ENCODE measurements around the gene MFSD12. TPM values are rescaled to one million over a fixed set of nuclear protein-coding genes. Genes with fewer than 3 reads are reported as not detected.

MFSD12 gene
- total RNA-seq, 1 experiment from 2014 or later: 131 TPM

DNA sequence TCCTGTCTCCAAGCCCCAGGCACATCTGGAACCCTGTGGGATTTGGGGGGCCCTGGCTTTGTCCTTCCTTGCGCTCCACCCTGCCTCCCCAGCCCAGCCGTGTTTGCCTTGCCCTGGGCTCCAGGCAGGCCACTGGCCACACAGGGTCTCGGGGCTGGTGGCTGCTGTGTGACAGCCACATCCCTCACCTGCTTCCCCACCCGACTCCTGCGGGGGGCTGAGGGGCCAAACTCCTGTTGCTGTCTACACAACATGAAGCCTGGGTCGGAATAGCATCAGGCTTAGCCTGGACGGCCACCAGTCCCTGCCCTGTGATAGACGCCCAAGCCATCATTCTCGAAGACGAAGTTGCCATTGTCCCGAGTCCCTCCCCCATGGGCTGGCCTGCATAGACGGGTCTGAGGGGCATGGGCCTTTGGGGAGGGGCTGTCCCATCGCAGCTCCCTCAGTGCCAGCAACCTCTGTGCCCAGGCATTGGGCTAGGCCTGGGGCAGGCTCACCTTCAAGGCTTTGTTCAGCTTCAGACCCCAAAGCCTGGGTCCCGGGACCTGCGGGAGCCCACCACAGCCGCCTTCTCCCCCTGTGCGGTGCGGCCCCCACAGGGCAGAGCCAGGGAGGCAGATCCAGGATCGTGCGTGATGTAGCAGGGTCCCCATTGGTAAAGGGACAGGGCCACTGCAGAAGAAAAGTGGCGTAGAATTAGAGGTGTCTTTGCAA, 33.9 kb downstream of the MFSD12 start:
- DNase-seq (ENCODE audit: low read depth, low spot score): no peak
- CTCF ChIA-PET: no interaction called here

More for the DNA sequence above, 33.9 kb downstream of the MFSD12 start:
- no TSS peak for BruUV-seq (replicated peaks)
- H3K27me3 ChIP-seq (ENCODE audit: insufficient read depth, low read length): no peaks in the 10 kb centered on the region
- ATAC-seq: no peak
- ChIA-PET POLR2A (no interaction called here), RAD21 (ENCODE audit: low non-redundant PET in 1 of 2, low total read pairs in 2 of 2, uncharacterized antibody in 2 of 2, unreplicated experiment in 2 of 2) (no interaction called here)
- no peaks in the 10 kb centered on the region for H3K9me3 ChIP-seq (ENCODE audit: control insufficient read depth in 1 of 2, insufficient read depth in 1 of 2, low read depth in 1 of 2, low read length in 2 of 2)
- H4K20me1 ChIP-seq (ENCODE audit: insufficient read depth): no peaks in the 10 kb centered on the region
- no peak overlapping the region for H3K4me2 ChIP-seq (ENCODE audit: low read length)
- H3K4me1 ChIP-seq (ENCODE audit: control insufficient read depth in 1 of 2, insufficient read depth in 2 of 2, low read length in 2 of 2): peaks cover 0 to 13% of the 10 kb centered on the region in 2 experiments; a peak in 1 of 4 replicates
- intact Hi-C loops (cut with micrococcal nuclease): no loop called here
- no peak overlapping the region for H3K4me3 ChIP-seq (replicated peaks in 1 of 2; ENCODE audit: low read depth in 1 of 2, low read length in 2 of 2)
- peaks cover 36% of the 10 kb centered on the region for H3K79me2 ChIP-seq (ENCODE audit: insufficient read depth, low read length)
- TF ChIP-seq RAD21 (IDR thresholded peaks at IDR 0.05; ENCODE audit: low read depth) (no peak), JUND (IDR thresholded peaks at IDR 0.05) (no peak), ZFX (IDR thresholded peaks at IDR 0.05) (no peak), ZNF274 (IDR thresholded peaks at IDR 0.05; ENCODE audit: low read depth, low read length) (no peak)
- TF ChIP-seq, protein P1, sequence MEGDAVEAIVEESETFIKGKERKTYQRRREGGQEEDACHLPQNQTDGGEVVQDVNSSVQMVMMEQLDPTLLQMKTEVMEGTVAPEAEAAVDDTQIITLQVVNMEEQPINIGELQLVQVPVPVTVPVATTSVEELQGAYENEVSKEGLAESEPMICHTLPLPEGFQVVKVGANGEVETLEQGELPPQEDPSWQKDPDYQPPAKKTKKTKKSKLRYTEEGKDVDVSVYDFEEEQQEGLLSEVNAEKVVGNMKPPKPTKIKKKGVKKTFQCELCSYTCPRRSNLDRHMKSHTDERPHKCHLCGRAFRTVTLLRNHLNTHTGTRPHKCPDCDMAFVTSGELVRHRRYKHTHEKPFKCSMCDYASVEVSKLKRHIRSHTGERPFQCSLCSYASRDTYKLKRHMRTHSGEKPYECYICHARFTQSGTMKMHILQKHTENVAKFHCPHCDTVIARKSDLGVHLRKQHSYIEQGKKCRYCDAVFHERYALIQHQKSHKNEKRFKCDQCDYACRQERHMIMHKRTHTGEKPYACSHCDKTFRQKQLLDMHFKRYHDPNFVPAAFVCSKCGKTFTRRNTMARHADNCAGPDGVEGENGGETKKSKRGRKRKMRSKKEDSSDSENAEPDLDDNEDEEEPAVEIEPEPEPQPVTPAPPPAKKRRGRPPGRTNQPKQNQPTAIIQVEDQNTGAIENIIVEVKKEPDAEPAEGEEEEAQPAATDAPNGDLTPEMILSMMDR (IDR thresholded peaks at IDR 0.05 in 2 of 3, conservative IDR thresholded peaks at IDR 0.05 in 1 of 3; ENCODE audit: borderline replicate concordance in 1 of 3, insufficient read depth in 1 of 3, low read depth in 2 of 3, low read length in 2 of 3): no peak
- no peaks in the 10 kb centered on the region for H3K9me2 ChIP-seq (ENCODE audit: insufficient read depth)
- H3K27ac ChIP-seq (ENCODE audit: low read depth, low read length): no peak overlapping the region
- H3K36me3 ChIP-seq (ENCODE audit: control insufficient read depth in 1 of 2, insufficient read depth in 2 of 2, low read length in 2 of 2): peaks cover 13 to 16% of the 10 kb centered on the region in 2 experiments; a peak in 3 of 4 replicates
- H2AFZ ChIP-seq (ENCODE audit: low read depth, low read length, poor library complexity, severe bottlenecking): no peak overlapping the region
- H3K9ac ChIP-seq (ENCODE audit: low read length): no peak overlapping the region
